HG02970 (cell line): Measurements from ENCODE around the gene PLET1.
"Not testable (repeated sequence)": the region's sequence is repeated elsewhere in the genome, so short reads cannot be mapped to it uniquely, and the experiment has no call there.

ENCODE experiments used
- ATAC-seq: cut with Tn5 transposase; IDR thresholded peaks from one replicate; pipeline ENCODE4 v1.9.1; 2021; ENCODE audit warnings: mild to moderate bottlenecking, moderate library complexity, moderate number of reproducible peaks; ENCODE audit not compliant: unreplicated experiment, low FRiP score

PLET1 gene

GRCh38 chr11:112216561-112217105 lies 44.0 kb downstream of the PLET1 start:
- no peak for ATAC-seq

- no peak for ATAC-seq
Observed at GRCh38 chr11:112215621-112216020, 45.0 kb downstream of the PLET1 start.

GRCh38 chr11:112213753-112214152 lies 46.9 kb downstream of the PLET1 start:
- ATAC-seq = no peak

GRCh38 chr11:112212710-112213109 lies 48.0 kb downstream of the PLET1 start:
- no peak for ATAC-seq

- no peak for ATAC-seq
Observed at GRCh38 chr11:112212290-112212689, 48.4 kb downstream of the PLET1 start.

GRCh38 chr11:112211536-112211935 lies 49.1 kb downstream of the PLET1 start:
- ATAC-seq = no peak

- ATAC-seq = no peak
Observed at GRCh38 chr11:112210890-112211289, 49.8 kb downstream of the PLET1 start.

GRCh38 chr11:112206071-112206470 lies 54.6 kb downstream of the PLET1 start:
- ATAC-seq = no peak

GRCh38 chr11:112200252-112200651 lies 60.4 kb downstream of the PLET1 start:
- ATAC-seq = no peak

GRCh38 chr11:112199101-112199500 lies 61.6 kb downstream of the PLET1 start:
- ATAC-seq = not testable (repeated sequence)
